GM12874 (cell line): ENCODE data around the gene ADAT3.

Source experiments
- TF ChIP-seq, protein P1 (sequence below): IDR thresholded peaks from 2 replicates; pipeline ENCODE4 v1.5.1; 2011; ENCODE audit warnings: low read depth, mild to moderate bottlenecking, control low read depth, low read length, moderate library complexity; ENCODE audit not compliant: insufficient read depth

ADAT3 gene

DNA sequence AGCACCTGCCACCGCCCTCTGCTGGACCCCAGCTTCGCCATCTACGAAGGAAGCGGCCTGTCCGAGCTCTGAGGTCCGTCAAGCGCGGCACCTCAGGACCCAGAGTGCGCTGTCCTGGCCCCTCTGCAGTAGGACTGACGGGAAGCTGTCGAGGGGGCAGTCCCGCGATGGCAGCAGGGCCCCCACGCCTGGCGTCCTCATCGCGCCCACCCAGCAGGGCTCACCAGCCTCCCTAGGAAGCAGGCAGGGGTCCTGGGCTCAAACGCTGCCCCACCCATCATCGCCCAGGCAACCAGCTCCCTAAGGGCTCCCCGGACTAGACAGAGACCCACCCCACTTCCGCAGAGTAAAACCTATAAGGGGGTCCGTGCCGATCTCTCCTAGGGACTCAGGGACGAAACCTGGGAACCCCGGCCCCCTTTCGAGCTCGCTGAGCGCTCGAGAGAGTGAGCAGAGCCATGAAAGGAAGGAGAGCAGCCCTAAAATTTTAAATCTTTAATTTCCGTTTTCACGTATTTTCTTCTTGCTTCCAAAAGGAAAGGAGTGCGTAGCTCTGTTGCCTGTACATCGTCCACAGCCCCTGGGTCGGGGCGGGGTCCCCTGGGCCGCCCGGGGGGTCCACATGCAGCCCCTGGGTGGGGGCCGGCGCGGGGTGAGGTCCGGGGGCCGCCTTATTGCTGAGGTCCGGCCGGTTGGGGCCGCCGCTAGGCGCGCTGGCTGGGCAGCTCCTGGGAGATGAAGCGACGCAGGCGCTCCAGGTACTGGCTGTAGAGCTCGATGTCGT lies 28.5 kb upstream of the ADAT3 start:
- TF ChIP-seq, protein P1, sequence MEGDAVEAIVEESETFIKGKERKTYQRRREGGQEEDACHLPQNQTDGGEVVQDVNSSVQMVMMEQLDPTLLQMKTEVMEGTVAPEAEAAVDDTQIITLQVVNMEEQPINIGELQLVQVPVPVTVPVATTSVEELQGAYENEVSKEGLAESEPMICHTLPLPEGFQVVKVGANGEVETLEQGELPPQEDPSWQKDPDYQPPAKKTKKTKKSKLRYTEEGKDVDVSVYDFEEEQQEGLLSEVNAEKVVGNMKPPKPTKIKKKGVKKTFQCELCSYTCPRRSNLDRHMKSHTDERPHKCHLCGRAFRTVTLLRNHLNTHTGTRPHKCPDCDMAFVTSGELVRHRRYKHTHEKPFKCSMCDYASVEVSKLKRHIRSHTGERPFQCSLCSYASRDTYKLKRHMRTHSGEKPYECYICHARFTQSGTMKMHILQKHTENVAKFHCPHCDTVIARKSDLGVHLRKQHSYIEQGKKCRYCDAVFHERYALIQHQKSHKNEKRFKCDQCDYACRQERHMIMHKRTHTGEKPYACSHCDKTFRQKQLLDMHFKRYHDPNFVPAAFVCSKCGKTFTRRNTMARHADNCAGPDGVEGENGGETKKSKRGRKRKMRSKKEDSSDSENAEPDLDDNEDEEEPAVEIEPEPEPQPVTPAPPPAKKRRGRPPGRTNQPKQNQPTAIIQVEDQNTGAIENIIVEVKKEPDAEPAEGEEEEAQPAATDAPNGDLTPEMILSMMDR, result peak; percentile 20; the same call in 1 of the 2 replicates

DNA sequence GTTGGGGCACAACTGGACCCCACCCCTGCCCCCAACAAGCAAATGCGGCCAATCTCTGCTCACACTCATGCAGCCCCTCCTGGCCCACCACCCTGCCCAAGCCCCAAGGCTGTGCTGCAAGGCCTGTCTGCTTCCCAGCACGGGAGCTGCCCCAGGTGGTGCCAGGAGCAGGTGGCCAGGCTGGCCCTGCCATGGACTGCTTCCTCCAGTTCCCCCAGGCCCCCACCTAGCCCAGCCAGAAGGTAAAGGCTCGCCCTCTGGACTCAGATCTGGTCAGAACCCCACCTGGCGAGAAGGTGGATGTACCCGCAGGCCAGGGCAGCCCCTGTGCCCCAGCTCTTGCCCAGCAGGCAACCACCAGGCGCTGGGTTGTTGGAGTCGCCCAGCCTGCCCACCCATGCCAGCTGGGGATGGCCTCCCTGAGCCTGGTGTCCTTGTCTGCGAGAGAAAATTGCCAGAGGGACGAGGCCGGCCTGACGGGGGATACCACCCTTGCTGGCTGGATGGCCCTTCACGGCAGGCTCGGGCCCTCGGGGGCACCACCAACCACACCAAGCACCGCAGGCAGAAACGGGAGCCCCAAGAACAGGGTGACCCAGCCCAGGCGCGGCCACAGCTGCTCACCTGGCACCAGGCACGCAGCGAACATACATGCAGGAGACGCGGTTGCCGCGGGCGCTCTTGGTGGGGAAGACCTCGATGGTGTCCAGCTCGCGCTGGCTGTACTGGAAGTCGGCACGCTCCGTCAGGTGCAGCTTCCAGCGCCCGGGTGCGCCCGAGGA lies 24.4 kb upstream of the ADAT3 start:
- TF ChIP-seq, protein P1, result no peak

DNA sequence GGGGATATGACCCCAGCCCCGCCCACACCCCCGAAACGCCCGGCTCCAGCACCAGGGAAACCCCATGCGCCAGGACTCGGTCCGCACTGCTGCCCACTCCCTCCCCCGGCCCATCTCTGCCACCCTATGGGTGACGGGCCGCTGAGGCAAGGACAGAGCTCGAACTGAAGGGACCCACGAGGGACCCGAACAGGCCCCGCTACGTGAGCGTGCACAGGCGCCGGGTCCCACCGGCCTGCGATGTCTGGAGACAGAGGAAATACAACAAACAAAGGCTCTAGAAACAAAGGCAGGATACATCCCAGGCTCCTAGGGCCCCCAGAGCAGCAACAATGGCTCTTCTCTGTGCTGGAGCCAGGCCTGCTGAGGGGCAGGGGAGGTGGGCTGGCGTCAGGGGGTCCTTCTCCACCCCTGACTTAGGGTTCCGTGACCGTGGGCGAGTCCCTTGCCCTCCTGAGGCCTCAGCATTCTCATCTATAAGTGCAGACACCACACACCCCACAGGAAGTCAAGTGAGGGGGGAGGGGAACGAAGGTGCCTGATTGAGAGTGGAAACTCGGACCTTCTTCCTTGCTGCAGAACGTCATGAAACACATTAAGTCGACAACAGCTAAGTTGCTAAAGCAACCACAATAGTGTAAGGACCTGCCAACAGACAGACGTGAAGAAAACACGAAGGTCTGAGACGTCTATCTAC lies 23.0 kb upstream of the ADAT3 start:
- TF ChIP-seq, protein P1, result no peak

GRCh38 chr19:1882786-1883692 lies 22.2 kb upstream of the ADAT3 start:
- TF ChIP-seq, protein P1, result no peak

GRCh38 chr19:1883784-1884183 lies 21.4 kb upstream of the ADAT3 start:
- TF ChIP-seq, protein P1, result no peak

DNA sequence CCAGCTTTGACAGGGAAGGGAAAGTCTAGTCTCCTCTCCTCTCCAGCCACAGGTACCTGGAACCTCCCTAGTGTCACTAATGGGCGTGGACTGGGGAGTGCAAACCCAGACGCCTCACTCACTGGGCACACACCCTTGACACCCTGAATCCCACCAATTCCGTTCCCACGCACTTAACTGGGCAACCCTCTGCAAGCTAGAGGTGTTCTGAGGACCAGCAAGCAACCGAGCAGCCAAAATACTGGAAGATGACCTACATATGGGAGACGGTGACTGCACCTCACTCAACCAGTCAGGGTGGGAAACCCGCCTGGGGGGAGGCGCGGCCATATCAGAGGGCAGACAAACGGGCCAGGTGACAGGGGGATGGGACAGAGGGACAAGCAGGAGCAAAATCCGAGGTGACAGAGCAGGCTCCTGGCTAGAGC lies 20.9 kb upstream of the ADAT3 start:
- TF ChIP-seq, protein P1, result no peak
